ENCODE results near the gene LRBA. TPM values are rescaled to one million over a fixed set of nuclear protein-coding genes. Genes with fewer than 3 reads are reported as not detected.

Gene LRBA
- total and polyA plus RNA-seq, 7 donors = 16.8 to 184 (median 91.1) TPM

DNA sequence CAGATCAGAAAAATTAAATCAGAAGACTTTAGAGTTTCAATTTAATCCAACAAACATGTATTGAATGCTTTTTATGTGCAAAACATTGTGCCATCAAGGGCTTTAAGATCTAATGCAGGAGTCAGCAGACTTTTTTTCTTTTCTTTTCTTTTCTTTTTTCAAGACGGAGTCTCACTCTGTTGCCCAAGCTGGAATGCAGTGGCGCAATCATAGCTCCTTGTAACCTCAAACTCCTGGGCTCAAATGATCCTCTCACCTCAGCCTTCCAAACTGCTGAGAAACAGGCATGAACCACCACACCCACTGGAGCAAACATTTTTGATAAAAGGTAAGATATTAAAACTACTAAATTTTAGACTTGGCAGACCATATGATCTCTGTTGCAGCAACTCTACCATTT is 24.6 kb upstream of the LRBA start:
- 92 to 97% methylated on average over 2 of the region's 2 CpGs for WGBS, 2 donors
- TF ChIP-seq CTCF (IDR thresholded peaks at IDR 0.05) = no peak
- no peak for TF ChIP-seq POLR2AphosphoS5 (IDR thresholded peaks at IDR 0.05)
- no peak for TF ChIP-seq POLR2A (IDR thresholded peaks at IDR 0.05)
- no peak for TF ChIP-seq EP300 (IDR thresholded peaks at IDR 0.05)
- H3K36me3 ChIP-seq = no peaks in the 10 kb centered on the region
- no peak overlapping the region for H3K4me3 ChIP-seq
- H3K27ac ChIP-seq = no peak overlapping the region
- H3K9me3 ChIP-seq = no peaks in the 10 kb centered on the region
- DNase-seq = no peak
- no peaks in the 10 kb centered on the region for H3K27me3 ChIP-seq
- intact Hi-C loops (cut with DNase I) = no loop called here
- H3K4me1 ChIP-seq = no peaks in the 10 kb centered on the region

DNA sequence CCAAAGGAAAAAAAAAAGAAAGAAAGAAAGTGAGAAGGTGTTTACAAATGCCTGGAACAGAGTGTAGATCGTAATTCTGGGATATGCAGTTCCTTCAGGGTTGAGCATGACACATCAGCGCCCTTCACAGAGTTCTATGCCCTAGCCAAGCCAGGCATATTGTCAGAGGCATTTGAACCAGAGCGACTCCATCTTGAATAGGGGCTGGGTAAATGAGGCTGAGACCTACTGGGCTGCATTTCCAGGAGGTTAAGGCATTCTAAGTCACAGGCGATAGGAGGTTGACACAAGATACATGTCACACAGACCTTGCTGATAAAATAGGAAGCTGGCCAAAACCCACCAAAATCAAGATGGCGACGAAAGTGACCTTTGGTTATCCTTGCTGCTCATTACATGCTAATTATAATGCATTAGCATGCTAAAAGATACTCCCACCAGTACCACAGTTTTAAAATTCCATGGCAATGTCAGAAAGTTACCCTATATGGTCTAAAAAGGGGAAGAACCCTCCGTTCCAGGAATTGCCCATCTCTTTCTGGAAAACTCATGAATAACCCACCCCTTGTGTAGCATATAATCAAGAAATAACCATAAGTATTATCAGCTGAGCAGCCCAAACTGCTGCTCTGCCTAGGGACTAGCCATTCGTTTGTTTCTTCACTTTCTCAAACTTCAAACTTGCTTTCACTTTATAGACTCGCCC is 23.5 kb upstream of the LRBA start:
- Histone ChIP-seq H3K9me3 (no peaks in the 10 kb centered on the region), H3K27ac (no peak overlapping the region), H3K27me3 (no peaks in the 10 kb centered on the region), H3K4me3 (no peak overlapping the region), H3K4me1 (no peaks in the 10 kb centered on the region), H3K36me3 (no peaks in the 10 kb centered on the region)
- intact Hi-C loops (cut with DNase I) = no loop called here
- TF ChIP-seq EP300 (IDR thresholded peaks at IDR 0.05) (no peak), CTCF (IDR thresholded peaks at IDR 0.05) (no peak), POLR2AphosphoS5 (IDR thresholded peaks at IDR 0.05) (no peak)
- 95 to 96% methylated on average over 9 of the region's 9 CpGs for WGBS, 2 donors
- no peak for DNase-seq

- no peaks in the 10 kb centered on the region for H3K36me3 ChIP-seq
- intact Hi-C loops (cut with DNase I) = no loop called here
- no peaks in the 10 kb centered on the region for H3K9me3 ChIP-seq
- H3K4me3 ChIP-seq = no peak overlapping the region
- no peak for DNase-seq
- no peaks in the 10 kb centered on the region for H3K4me1 ChIP-seq
- no peaks in the 10 kb centered on the region for H3K27me3 ChIP-seq
- no peak for TF ChIP-seq POLR2A (IDR thresholded peaks at IDR 0.05)
- TF ChIP-seq POLR2AphosphoS5 (IDR thresholded peaks at IDR 0.05) = no peak
- no peak for TF ChIP-seq EP300 (IDR thresholded peaks at IDR 0.05)
- TF ChIP-seq CTCF (IDR thresholded peaks at IDR 0.05) = no peak
- 48 to 49% methylated on average over 4 of the region's 4 CpGs for WGBS, 2 donors
- H3K27ac ChIP-seq = no peak overlapping the region
These were observed 20.8 kb upstream of the LRBA start for GRCh38 chr4:151035911-151036310.

DNA sequence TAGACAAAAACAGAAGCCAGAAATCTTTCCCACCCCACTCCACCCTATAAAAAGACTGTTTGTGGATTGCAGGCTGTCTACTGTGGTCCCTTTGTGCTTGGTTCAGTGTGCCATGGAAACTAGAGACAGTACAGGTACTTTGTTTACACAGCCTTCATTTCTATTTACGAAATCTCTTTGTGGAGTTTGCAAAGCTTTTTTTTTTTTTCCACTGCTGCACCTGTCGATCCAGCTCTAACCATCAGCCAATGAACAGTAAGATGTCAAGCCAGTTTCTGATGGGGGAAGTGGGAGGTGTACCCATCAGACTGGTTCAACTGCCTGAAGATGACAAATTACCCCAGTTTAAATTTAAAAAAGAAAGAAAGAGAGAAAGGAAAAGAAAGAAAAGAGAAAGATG is 20.2 kb upstream of the LRBA start:
- intact Hi-C loops (cut with DNase I) = no loop called here
- Histone ChIP-seq H3K27ac (no peak overlapping the region), H3K27me3 (no peaks in the 10 kb centered on the region), H3K4me1 (no peaks in the 10 kb centered on the region), H3K36me3 (no peaks in the 10 kb centered on the region), H3K4me3 (no peak overlapping the region), H3K9me3 (no peaks in the 10 kb centered on the region)
- no peak for TF ChIP-seq EP300 (IDR thresholded peaks at IDR 0.05)
- DNase-seq = no peak
- 15 to 31% methylated on average over 2 of the region's 2 CpGs for WGBS, 2 donors

DNA sequence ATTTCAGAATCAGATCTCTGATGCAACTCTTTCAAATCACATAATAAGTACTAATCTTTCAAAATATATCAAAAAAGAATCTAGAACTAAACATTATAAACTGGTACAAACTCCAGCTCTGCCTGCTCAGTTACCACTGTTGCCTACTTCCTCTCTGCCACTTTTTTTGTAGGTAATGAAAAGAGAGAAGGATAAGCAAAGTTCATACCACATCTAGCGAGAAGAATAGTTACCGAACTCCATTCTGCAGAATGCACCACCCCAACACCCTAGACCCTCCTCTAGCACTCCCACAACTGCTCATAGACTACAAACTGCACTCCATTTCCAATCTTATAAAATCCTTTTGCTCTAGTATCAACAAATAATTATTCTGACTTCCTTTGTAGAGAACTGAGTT is 19.7 kb upstream of the LRBA start:
- no peak overlapping the region for H3K27ac ChIP-seq
- whole genome bisulfite sequencing, 2 donors = 24 to 39% methylated on average over 2 of the region's 2 CpGs
- intact Hi-C loops (cut with DNase I) = no loop called here
- no peaks in the 10 kb centered on the region for H3K9me3 ChIP-seq
- TF ChIP-seq CTCF (IDR thresholded peaks at IDR 0.05) (no peak), POLR2AphosphoS5 (IDR thresholded peaks at IDR 0.05) (no peak), EP300 (IDR thresholded peaks at IDR 0.05) (no peak), POLR2A (IDR thresholded peaks at IDR 0.05) (no peak)
- DNase-seq = no peak
- no peaks in the 10 kb centered on the region for H3K36me3 ChIP-seq
- no peak overlapping the region for H3K4me3 ChIP-seq
- no peaks in the 10 kb centered on the region for H3K27me3 ChIP-seq
- no peaks in the 10 kb centered on the region for H3K4me1 ChIP-seq
